HG03460 (cell line): ENCODE results near the gene RNF207.

Experiments used
- ATAC-seq: cut with Tn5 transposase; IDR thresholded peaks from one replicate; pipeline ENCODE4 v1.9.1; 2021; ENCODE audit not compliant: unreplicated experiment

Gene RNF207

GRCh38 chr1:6205849-6206519 is at the start of gene RNF207:
Gene RNF207 (plus strand): TSS chr1:6206119. CDS start chr1:6206536, 417 bp downstream.
- peak; percentile 46 for ATAC-seq

- ATAC-seq: no peak
These were observed 48.8 kb upstream of the RNF207 start for GRCh38 chr1:6157132-6157527.

- ATAC-seq: no peak
These were observed 48.3 kb upstream of the RNF207 start for GRCh38 chr1:6157528-6158174.

GRCh38 chr1:6158181-6158580 is 47.7 kb upstream of the RNF207 start:
- no peak for ATAC-seq

GRCh38 chr1:6162341-6162740 is 43.6 kb upstream of the RNF207 start:
- ATAC-seq: no peak

- no peak for ATAC-seq
These were observed 43.1 kb upstream of the RNF207 start for GRCh38 chr1:6162773-6163172.

- no peak for ATAC-seq
These were observed 42.5 kb upstream of the RNF207 start for GRCh38 chr1:6163191-6163972.

GRCh38 chr1:6163973-6164617 is 41.8 kb upstream of the RNF207 start:
- ATAC-seq: no peak

GRCh38 chr1:6165027-6165426 is 40.9 kb upstream of the RNF207 start:
- ATAC-seq: no peak

GRCh38 chr1:6165441-6165985 is 40.4 kb upstream of the RNF207 start:
- ATAC-seq: no peak

- ATAC-seq: no peak
These were observed 39.7 kb upstream of the RNF207 start for GRCh38 chr1:6166221-6166620.

GRCh38 chr1:6166655-6167390 is 39.1 kb upstream of the RNF207 start:
- no peak for ATAC-seq

- no peak for ATAC-seq
These were observed 38.3 kb upstream of the RNF207 start for GRCh38 chr1:6167391-6168303.

GRCh38 chr1:6168947-6169586 is 36.9 kb upstream of the RNF207 start:
- ATAC-seq: no peak

- no peak for ATAC-seq
These were observed 35.7 kb upstream of the RNF207 start for GRCh38 chr1:6170116-6170741.

- ATAC-seq: no peak
These were observed 35.1 kb upstream of the RNF207 start for GRCh38 chr1:6170742-6171201.

GRCh38 chr1:6171548-6172124 is 34.3 kb upstream of the RNF207 start:
- no peak for ATAC-seq

GRCh38 chr1:6172549-6172948 is 33.4 kb upstream of the RNF207 start:
- ATAC-seq: no peak
